Middle frontal gyrus (tissue), 1 donor: ENCODE measurements around the gene PCDH9.

Source experiments
- DNase-seq: peaks from one replicate; pipeline ENCODE4 v3.0.0-alpha.2; 2015; ENCODE audit warnings: low spot score; ENCODE audit errors: extremely low spot score

PCDH9 gene

DNA sequence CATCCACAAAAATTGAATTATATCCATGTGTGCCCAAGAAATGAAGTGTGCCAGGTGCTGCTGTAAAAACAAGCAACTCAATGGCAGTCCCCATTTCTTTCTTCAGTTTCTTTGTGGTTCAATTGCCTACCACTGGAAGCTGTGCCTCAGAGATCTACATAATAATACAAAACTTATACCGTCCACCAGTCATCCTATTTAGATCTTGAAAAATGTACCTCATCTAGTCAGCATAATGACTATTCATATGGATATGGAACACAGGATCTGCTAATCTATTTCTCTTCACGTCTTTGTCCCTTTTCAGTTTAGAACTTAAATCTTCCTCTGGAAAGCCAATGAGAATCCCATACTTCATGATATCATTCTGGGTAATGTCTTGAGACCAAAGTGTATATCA, 648.5 kb downstream of the PCDH9 start:
- no peak for DNase-seq

DNA sequence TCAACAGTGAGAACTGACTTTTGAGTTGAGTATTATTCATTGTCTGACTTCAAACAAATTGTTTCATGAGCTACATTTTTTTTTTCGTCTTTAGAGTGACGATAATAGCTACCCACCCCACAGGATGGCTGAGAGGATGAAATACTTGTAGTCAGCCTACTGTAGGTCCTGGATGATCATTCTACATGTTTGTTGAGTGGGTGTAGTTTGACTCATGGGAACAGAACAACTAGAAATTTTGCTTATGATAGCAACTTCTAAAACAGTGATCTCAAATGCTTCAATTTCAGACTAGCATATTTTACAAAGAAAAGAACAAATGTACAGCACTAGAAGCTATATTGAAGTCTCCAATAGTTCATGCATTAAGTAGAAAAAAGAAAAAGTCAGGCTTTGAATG, 651.8 kb downstream of the PCDH9 start:
- DNase-seq, result no peak

DNA sequence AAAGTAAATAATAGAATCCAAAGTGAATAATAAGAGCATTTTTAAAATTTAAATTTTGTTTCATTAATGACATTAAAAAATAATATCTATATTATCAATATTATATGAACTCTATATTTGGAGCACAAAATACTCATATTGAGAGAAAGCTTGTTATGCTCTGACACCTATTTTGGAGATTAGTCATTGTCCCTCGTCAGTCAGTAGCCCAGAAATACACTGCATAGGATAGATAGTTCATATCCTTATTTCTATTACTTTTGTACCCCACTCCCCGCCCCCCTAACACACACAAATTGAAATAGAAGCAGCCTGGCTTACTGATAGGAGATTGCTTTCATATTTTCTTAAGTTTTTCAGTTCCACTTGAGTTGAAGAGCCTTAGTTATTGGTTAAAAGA, 652.8 kb downstream of the PCDH9 start:
- DNase-seq, result no peak

DNA sequence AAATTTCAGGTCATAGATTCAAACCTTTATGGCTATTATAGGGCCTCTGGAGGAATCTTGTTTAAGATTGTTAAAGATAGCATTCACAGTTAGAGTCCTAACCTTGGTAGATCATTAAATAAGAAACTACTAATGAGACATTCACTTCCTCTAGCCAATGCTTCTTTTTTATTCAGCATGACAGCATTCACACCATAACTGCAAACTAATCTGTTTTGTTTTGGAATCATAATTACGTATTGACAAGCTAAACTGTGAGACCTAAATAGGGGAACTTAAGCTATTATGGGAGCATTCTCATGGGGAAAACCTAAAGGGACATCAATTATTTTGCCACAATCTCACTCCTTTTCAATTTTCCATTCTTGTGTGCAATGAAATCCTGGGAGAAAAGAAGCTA, 653.8 kb downstream of the PCDH9 start:
- no peak for DNase-seq

DNA sequence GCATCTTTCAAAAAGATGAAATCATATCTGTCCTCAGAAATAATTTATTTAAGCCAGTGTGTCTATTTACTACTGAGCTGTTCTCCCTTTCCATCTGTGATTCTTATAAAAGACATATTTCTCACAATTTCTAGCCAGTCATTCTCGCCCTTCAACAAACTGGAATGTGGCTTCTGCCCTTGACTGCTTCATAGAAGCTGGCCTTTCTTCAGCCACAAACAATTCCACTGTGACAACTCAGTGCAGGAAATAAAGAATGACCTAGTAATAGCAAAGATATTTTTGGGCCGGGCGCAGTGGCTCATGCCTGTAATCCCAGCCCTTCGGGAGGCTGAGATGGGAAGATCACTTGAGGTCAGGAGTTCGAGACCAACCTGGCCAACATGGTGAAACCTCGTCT, 655.5 kb downstream of the PCDH9 start:
- no peak for DNase-seq

DNA sequence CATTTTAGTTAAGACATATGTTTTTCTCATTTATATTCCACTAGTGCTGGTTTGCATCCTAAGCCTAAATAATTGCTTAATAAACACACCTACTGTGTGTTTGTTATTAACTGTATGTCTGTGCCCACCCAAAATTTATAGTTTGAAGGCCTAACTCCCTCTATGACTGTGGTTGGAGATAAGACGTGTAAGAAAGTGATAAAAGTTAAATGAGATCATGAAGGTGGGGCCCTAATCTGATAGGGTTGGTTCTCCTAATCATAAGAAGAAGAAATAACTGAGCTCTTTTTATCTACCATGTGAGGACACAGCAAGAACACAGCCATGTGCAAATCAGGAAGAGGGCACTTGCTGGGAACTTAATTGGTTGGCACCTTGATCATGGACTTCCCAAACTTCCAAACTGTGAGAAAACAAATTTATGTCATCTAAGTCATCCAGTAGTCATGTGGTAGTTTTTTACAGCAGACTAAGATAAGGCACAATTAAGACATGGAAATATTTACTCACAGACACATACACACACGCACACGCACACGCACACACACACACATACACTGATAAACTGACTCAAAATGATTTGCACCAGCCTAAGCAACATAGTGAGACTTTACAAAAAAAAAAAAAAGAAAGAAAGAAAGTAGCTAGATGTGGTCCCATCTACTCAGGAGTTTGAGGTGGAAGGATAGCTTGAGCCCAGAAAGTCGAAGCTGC, 662.1 kb downstream of the PCDH9 start:
- DNase-seq, result no peak

DNA sequence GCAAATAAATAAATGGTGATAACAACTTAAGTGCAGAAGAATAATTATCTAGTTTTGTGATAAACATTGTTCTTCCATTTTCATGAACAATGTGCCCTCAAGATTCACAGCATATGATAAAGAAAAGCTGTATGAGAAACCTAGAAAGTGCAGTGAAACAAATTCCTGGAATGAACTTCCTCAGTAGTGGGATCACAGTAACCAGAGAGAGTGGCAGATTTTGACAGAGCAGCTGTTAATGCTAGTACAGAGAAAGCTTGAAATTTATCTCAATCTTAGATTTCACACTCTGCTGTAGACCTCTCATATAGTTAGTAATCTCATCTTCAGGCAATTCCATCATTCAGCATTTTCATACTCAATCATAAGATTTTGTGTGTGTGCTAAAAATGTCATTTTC, 664.9 kb downstream of the PCDH9 start:
- no peak for DNase-seq

DNA sequence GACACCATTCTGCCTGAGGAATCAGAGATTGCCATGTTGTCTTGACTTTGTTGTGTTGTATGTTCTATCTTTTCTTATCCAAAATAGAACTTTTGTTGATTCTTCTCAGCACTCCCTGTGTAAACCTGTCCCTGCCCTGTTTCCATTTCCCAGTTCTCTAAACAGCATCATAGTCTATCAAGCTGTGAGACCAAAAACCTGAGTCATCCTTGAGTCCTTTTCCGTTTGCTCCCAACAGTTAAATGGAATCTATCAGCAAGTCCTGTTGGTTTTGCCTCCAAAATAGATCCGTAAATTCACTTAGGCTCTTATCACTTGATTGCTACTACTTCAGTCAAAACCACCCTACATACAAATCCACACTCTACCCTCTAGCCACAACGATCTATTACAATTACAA, 667.1 kb downstream of the PCDH9 start:
- DNase-seq, result no peak

DNA sequence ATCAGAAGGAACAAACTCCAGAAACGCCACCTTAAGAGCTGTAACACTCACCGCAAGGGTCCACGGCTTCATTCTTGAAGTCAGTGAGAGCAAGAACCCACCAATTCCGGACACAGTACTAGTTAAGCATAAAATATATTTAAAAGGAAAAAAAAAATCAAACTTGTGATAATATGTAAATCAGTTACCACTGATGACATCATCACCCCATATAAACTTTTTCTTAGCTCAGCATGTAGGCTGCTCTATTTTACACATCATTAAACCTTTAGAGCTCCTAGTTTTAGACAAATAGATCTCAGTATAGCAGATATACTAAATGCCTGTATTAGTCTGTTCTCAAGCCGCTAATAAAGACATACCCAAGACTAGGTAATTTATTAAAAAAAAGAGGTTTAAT, 668.1 kb downstream of the PCDH9 start:
- DNase-seq, result no peak

DNA sequence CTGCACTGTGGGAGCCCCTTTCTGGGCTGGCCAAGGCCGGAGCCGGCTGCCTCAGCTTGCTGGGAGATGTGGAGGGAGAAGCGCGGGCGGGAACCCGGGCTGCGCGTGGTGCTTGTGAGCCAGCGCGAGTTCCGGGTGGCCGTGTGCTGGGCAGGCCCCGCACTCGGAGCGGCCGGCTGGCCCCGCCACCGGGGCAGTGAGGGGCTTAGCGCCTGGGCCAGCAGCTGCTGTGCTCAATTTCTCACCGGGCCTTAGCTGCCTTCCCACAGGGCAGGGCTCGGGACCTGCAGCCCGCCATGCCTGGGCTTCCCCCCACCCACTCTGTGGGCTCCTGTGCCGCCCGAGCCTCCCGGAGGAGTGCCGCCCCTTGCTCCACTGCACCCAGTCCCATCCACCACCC, 669.1 kb downstream of the PCDH9 start:
- DNase-seq, result no peak

DNA sequence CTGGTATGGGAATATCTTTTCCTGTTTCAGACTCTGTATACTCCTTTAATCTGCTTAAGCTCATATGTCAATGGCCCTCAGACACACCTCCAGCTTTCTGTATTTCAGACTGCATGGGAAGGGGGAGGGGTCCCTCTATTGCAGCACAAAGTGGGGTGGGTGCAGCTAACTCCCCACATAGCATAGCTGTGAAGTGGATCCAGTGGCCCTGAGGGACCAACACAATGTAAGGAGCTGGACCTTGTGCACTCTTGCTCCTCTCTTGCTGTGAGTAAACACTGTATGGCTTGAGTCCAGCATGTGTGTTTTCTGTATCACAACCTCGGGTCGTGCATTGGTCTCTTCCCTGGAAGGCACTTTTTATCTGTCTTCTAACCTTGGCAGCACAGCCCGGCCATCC, 669.9 kb downstream of the PCDH9 start:
- DNase-seq, result no peak

DNA sequence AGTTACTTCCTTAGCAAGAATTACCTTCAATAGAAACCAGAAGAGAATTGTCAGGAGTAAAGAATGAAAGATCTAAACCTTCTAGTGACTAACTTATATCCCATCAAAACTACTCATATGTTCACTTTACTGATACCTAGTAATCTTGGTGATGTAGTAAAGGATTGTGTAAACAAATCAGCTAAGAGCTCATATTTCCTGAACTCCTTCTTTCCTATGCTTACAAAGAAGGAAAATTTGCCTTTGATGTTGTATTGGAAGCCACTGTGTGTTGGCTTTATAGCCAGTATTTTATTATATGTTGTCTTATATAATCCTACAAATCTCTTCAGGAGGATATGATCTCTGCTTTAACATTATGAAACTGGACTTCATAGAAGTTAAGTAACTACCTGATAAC, 671.0 kb downstream of the PCDH9 start:
- no peak for DNase-seq

DNA sequence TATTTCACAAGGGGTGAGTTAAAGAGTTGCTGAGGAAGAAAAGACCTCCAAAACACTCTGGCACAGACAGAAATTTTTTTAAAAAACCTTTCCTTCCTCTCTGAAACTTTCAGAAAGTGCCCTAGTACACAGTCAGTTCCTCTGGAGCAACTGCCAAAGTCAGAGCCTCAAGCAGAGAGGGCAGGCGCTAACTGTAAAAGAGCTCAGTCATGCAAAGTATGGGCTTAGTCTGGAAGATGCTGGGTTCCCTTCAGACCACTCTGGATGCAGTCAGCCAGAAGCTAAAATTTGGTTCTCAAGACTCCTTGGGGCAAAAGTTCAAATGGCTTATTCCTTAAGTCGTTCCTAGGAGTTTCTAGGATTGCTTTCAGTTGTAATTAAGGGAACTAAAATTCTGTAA, 671.6 kb downstream of the PCDH9 start:
- DNase-seq, result no peak

DNA sequence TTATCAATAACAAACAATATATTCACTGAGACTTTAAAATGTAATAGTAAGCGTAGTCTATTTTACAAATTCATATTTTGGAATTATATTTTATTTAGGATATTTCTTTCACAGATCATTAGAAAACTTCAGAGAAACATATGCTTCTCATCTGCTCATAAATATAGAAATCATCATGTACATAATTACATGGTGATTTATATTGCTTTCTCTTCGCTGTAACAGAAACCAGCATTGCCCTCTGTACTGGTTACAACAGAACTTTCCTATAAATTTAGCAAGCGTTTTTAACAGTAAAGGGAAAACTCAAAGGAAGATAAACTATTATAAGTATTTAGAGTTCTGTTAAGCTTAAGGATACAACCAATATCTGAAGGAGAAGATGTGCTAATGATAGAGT, 672.8 kb downstream of the PCDH9 start:
- DNase-seq, result no peak

DNA sequence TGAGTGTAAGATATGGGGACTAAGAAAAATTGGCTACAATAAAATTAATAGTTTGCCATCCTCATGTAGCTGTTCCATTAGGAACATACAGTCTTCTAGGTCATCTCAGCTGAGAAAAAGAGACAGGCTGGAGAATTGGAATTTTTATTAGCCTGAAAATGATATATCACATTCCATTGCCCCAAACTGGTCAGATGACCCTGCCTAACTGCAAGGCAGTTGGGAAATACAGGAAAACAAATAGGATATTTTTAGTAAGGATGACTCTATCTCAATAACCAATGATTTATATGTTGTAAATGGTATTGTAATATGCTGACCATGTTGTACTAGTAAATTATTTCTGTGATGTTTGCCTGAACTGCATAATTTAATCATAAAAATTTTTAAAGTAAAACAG, 673.8 kb downstream of the PCDH9 start:
- no peak for DNase-seq

DNA sequence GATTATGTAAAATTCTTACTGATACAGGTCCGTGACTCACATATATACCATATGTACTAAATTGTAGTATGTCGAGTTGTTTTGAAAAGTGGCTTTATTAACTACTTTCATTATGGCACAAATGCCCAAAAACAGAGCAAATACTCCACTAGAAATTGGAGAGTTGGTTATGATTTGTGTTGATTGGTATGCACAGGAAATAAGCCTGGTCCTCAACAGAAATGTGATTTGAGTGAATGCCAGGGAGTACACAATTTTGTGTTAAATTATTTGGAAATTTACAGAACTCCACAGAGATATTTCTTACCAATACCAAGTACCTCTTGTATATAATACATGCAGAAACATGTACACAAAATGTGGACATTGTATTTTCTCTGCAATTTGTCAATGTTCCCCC, 676.7 kb downstream of the PCDH9 start:
- DNase-seq, result no peak

DNA sequence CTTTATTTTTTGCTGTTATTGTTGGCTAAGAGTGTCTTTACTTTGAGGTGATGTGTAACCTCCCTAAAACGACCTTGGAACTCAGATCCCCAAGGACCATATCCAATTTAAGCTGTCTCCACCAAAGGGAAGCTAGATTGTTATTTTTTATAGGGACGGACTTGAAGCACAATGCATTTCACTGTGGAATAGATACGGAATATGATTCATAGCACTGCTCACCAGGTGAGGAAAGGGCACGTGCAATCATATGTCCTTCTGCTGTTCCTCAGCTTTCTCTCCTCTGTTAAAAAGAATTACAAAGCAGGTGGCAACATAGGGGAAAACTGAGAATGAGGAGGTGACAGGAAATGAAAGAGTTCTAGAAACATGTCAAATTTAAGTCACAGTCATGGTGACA, 679.0 kb downstream of the PCDH9 start:
- no peak for DNase-seq

DNA sequence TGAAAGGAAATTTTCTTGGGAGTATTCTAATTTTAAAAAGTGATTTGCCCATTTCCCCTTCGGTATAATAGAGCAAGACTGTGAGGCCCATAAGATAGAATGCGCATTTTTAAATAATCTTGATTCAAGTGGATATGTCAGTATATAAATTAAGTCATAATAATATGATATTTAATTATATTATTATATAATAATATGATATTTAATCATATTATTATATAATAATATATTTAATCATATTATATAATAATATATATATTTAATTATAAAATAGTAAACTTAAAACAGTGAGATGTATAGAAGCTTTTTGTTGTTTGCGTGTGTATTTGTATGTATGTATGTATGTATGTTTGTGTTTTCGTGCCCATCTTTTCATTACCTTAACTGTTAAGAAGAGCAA, 682.5 kb downstream of the PCDH9 start:
- no peak for DNase-seq

DNA sequence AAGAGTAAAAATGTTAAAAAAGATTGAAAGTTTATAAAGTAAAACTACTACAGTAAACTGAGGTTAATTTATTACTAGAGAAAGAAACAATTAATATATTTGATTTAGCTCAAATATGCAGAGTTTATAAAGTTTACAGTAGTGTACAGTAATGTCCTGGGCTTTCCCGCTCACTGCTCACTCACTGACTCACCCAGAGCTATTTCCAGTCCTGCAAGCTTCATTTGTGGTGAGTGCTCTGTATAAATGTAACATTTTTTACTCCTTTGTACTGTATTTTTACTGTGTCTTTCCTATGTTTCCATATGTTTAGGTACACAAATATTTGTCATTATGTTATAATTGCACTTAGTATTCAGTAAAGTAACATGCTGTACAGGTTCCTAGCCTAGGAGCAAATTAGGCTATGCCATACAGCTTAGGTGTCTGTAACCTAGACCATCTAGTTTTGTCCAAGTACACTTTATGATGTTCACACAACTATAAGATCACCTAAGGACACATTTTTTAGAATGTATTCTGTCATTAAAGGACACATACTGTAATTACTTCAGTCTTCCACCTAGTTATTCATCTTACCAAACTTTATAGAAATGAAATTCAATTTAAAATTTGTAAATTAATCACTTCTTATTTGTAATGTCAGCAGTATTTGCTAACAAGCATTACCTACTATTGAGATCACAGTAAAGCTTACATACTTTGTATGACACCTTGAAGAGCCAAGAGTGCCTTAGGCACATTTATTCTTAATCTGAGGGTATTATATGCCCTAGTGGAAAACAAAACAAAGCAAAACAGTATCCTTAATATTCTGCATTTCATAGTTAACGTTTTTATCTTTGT, 683.4 kb downstream of the PCDH9 start:
- DNase-seq, result no peak

DNA sequence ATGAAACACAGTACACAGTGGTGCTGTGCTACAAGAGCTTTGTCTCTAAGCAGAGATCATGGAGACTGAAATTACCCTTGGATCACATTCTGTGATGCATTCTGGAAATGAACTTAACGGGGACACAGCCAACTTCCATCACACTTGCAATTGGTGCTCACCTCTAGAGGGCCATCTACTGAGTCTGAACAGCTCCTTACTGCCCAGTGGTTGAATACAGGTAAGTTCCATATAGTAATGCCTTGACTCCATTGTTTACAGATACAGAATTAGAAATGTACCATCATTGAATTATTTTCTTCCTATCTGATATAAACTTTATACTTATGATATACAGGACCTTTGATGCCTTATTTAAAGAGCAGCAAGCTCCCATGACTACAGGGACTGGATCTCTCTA, 686.4 kb downstream of the PCDH9 start:
- DNase-seq, result no peak

DNA sequence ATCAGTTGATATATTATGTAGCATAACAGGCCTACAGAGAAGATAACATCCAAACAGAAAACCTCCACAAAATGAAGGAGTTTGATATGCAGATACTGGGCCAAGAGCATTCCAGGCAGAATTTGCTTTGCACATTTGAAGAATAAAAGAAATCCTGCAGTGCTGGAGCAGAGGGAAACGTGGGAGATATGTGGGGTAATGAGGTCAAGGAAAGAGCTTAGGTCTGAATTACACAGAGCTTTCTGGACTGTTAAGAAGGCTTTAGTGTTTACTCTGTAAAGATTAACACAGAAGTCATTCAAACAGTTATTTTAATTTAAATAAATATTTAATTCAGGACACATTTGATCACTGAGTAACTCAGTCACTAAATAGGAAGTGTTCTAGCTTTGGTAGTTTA, 692.7 kb downstream of the PCDH9 start:
- DNase-seq, result no peak

DNA sequence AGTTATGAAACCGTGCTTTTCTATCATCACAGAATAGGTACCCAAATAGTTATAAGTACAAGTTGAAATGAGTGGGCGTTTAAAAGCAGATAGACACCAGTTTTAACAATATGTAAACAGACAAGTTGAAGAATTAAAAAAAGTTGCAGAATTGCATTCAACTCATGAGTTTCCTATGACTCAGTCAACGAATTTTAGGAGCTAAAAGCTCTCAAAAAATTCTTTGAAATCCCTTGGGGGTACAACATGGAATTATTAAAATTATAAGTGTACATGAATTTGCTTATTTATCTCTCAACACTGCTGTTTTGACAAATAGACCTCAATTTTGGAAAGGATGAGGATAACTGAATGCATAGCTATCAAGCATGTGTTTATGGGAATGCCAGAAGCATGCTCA, 693.4 kb downstream of the PCDH9 start:
- no peak for DNase-seq

DNA sequence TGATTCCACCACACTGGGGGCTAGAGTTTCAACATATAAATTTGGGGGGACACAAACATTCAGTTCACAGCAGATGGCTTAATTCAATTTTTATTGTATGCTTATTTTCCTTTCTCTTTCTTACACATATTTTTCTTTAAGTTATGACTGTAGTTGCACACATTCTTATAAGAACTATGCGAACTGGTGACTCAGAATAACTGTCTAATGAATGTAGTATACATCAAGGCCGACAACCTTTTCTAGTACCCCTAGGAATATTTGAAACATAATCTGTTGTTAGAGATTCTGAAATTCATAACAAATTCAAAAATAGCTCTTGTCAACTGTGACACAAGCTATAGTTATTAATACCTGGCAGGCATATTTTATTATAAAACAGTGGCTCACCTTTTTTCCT, 695.6 kb downstream of the PCDH9 start:
- DNase-seq, result no peak
